ENCODE measurements around the gene RNF111. TPM values are rescaled to one million over a fixed set of nuclear protein-coding genes. Genes with fewer than 3 reads are reported as not detected.
"Not testable (repeated sequence)": the region's sequence is repeated elsewhere in the genome, so short reads cannot be mapped to it uniquely, and the experiment has no call there.

The RNF111 gene
- total RNA-seq, 1 donor from 2014 or later, result 17.7 TPM

- DNase-seq (ENCODE audit: low read depth), result no peak
Observed at GRCh38 chr15:58999694-59000093, 12.2 kb downstream of the RNF111 start.

- not testable (repeated sequence) for DNase-seq (ENCODE audit: low read depth)
Observed at GRCh38 chr15:59000251-59000650, 12.8 kb downstream of the RNF111 start.

GRCh38 chr15:59001946-59002345, 14.5 kb downstream of the RNF111 start:
- no peak for DNase-seq (ENCODE audit: low read depth)

- peak; percentile 31 for DNase-seq (ENCODE audit: low read depth)
Observed at GRCh38 chr15:59002418-59002859, 15.0 kb downstream of the RNF111 start.

- no peak for DNase-seq (ENCODE audit: low read depth)
Observed at GRCh38 chr15:59005579-59005978, 18.1 kb downstream of the RNF111 start.

GRCh38 chr15:59008086-59008485, 20.6 kb downstream of the RNF111 start:
- DNase-seq (ENCODE audit: low read depth), result no peak

- DNase-seq (ENCODE audit: low read depth), result no peak
Observed at GRCh38 chr15:59011262-59011952, 23.9 kb downstream of the RNF111 start.

GRCh38 chr15:59013246-59013873, 25.9 kb downstream of the RNF111 start:
- DNase-seq (ENCODE audit: low read depth), result no peak

- no peak for DNase-seq (ENCODE audit: low read depth)
Observed at GRCh38 chr15:59014068-59014467, 26.6 kb downstream of the RNF111 start.

GRCh38 chr15:59017449-59017848, 30.0 kb downstream of the RNF111 start:
- no peak for DNase-seq (ENCODE audit: low read depth)

GRCh38 chr15:59018833-59019232, 31.4 kb downstream of the RNF111 start:
- no peak for DNase-seq (ENCODE audit: low read depth)

GRCh38 chr15:59020322-59020721, 32.9 kb downstream of the RNF111 start:
- no peak for DNase-seq (ENCODE audit: low read depth)

- DNase-seq (ENCODE audit: low read depth), result no peak
Observed at GRCh38 chr15:59022188-59022587, 34.7 kb downstream of the RNF111 start.

- no peak for DNase-seq (ENCODE audit: low read depth)
Observed at GRCh38 chr15:59026207-59026606, 38.7 kb downstream of the RNF111 start.

GRCh38 chr15:59028387-59028955, 41.0 kb downstream of the RNF111 start:
- no peak for DNase-seq (ENCODE audit: low read depth)

GRCh38 chr15:59029554-59029953, 42.1 kb downstream of the RNF111 start:
- DNase-seq (ENCODE audit: low read depth), result no peak

GRCh38 chr15:59035201-59035600, 47.7 kb downstream of the RNF111 start:
- DNase-seq (ENCODE audit: low read depth), result no peak

- DNase-seq (ENCODE audit: low read depth), result no peak
Observed at GRCh38 chr15:59039225-59039624, 51.8 kb downstream of the RNF111 start.

GRCh38 chr15:59042041-59042440, 54.6 kb downstream of the RNF111 start:
- no peak for DNase-seq (ENCODE audit: low read depth)

- no peak for DNase-seq (ENCODE audit: low read depth)
Observed at GRCh38 chr15:59048897-59049296, 61.4 kb downstream of the RNF111 start.

GRCh38 chr15:59051873-59052861, 64.7 kb downstream of the RNF111 start:
- DNase-seq (ENCODE audit: low read depth), result no peak
